ENCODE results near the gene RNF227. TPM values are rescaled to one million over a fixed set of nuclear protein-coding genes. Genes with fewer than 3 reads are reported as not detected.

The RNF227 gene
- total RNA-seq, 2 experiments from 2014 or later = 3.8 to 4.7 TPM

- H3K4me1 ChIP-seq (ENCODE audit: insufficient read depth, low read length, poor library complexity, severe bottlenecking) = peaks cover 27% of the 10 kb centered on the region
- H3K36me3 ChIP-seq (ENCODE audit: insufficient read depth, low read length) = peaks cover 39% of the 10 kb centered on the region
- H3K9me3 ChIP-seq (ENCODE audit: low read length) = no peaks in the 10 kb centered on the region
- no TSS peak for BruUV-seq (replicated peaks)
- intact Hi-C loops (cut with micrococcal nuclease; ENCODE audit: unreplicated experiment) = loop anchor here (2.0 kb wide), 1 partner anchor 17 kb away; no protein-coding TSS in a partner anchor
- CTCF ChIA-PET (ENCODE audit: unreplicated experiment) = interaction anchor here (1.1 kb wide), 1 partner anchor 10 kb away, joined by 4 read pairs; no protein-coding TSS in a partner anchor
- peak within 1 kb of the TSS; percentile 88 for H3K4me2 ChIP-seq (ENCODE audit: low read length)
- DNase-seq (ENCODE audit: low spot score) = peak; percentile 99
- H3K9me2 ChIP-seq (ENCODE audit: insufficient read depth, low read length) = no peaks in the 10 kb centered on the region
- POLR2A ChIA-PET = interaction anchor here (0.6 to 2.2 kb wide), 9 partner anchors 10 to 327 kb away, joined by 3 to 16 read pairs (median 6); partner anchors contain the start of gene RNF227
- H3K79me2 ChIP-seq (ENCODE audit: insufficient read depth, low read depth, low read length) = peaks cover 32% of the 10 kb centered on the region
- no peaks in the 10 kb centered on the region for H4K20me1 ChIP-seq (ENCODE audit: insufficient read depth, low read length)
- H3K4me3 ChIP-seq (ENCODE audit: low read depth, low read length, poor library complexity, severe bottlenecking) = peak within 1 kb of the TSS; percentile 99
- TF ChIP-seq, protein P1, sequence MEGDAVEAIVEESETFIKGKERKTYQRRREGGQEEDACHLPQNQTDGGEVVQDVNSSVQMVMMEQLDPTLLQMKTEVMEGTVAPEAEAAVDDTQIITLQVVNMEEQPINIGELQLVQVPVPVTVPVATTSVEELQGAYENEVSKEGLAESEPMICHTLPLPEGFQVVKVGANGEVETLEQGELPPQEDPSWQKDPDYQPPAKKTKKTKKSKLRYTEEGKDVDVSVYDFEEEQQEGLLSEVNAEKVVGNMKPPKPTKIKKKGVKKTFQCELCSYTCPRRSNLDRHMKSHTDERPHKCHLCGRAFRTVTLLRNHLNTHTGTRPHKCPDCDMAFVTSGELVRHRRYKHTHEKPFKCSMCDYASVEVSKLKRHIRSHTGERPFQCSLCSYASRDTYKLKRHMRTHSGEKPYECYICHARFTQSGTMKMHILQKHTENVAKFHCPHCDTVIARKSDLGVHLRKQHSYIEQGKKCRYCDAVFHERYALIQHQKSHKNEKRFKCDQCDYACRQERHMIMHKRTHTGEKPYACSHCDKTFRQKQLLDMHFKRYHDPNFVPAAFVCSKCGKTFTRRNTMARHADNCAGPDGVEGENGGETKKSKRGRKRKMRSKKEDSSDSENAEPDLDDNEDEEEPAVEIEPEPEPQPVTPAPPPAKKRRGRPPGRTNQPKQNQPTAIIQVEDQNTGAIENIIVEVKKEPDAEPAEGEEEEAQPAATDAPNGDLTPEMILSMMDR (conservative IDR thresholded peaks at IDR 0.05; ENCODE audit: low read length) = no peak
- no peak for TF ChIP-seq EZH2phosphoT487 (IDR thresholded peaks at IDR 0.05; ENCODE audit: borderline replicate concordance, low read depth, low read length)
- peak within 1 kb of the TSS; percentile 69 for H3K27ac ChIP-seq (ENCODE audit: low read depth, low read length, poor library complexity, severe bottlenecking)
- H2AFZ ChIP-seq (ENCODE audit: low read length) = peak within 1 kb of the TSS; percentile 88
These were observed 15.8 kb upstream of the RNF227 start, which contains the start of the genes CNTROB and TRAPPC1 for GRCh38 chr17:7931709-7932482. Gene CNTROB (plus strand): TSS chr17:7932206. CDS start chr17:7933080, 874 bp downstream. Gene TRAPPC1 (minus strand): TSS chr17:7931946. CDS start chr17:7931829, 117 bp downstream.

- intact Hi-C loops (cut with micrococcal nuclease; ENCODE audit: unreplicated experiment) = no loop called here
- DNase-seq (ENCODE audit: low spot score) = no peak
These were observed 14.9 kb upstream of the RNF227 start for GRCh38 chr17:7930841-7931631.

More at GRCh38 chr17:7930841-7931631, 14.9 kb upstream of the RNF227 start:
- POLR2A ChIA-PET = interaction anchor here (0.5 to 2.2 kb wide), 6 partner anchors 13 to 927 kb away, joined by 3 to 7 read pairs (median 4); partner anchors contain the start of gene RNF227
- peak overlapping the region; percentile 99 for H3K4me3 ChIP-seq (ENCODE audit: low read depth, low read length, poor library complexity, severe bottlenecking)
- H2AFZ ChIP-seq (ENCODE audit: low read length) = peak overlapping the region; percentile 74; the same call in 1 of the 2 replicates
- CTCF ChIA-PET (ENCODE audit: unreplicated experiment) = no interaction called here
- peak overlapping the region; percentile 82 for H3K4me2 ChIP-seq (ENCODE audit: low read length)
- no peaks in the 10 kb centered on the region for H3K9me2 ChIP-seq (ENCODE audit: insufficient read depth, low read length)
- peaks cover 32% of the 10 kb centered on the region for H3K79me2 ChIP-seq (ENCODE audit: insufficient read depth, low read depth, low read length)
- TF ChIP-seq EZH2phosphoT487 (IDR thresholded peaks at IDR 0.05; ENCODE audit: borderline replicate concordance, low read depth, low read length) = no peak
- TF ChIP-seq, protein P1 (conservative IDR thresholded peaks at IDR 0.05; ENCODE audit: low read length) = no peak
- H3K4me1 ChIP-seq (ENCODE audit: insufficient read depth, low read length, poor library complexity, severe bottlenecking) = peaks cover 27% of the 10 kb centered on the region
- no peaks in the 10 kb centered on the region for H4K20me1 ChIP-seq (ENCODE audit: insufficient read depth, low read length)
- BruUV-seq (replicated peaks) = TSS peak; percentile 94
- H3K36me3 ChIP-seq (ENCODE audit: insufficient read depth, low read length) = peaks cover 30% of the 10 kb centered on the region
- H3K27ac ChIP-seq (ENCODE audit: low read depth, low read length, poor library complexity, severe bottlenecking) = peak overlapping the region; percentile 39
- no peaks in the 10 kb centered on the region for H3K9me3 ChIP-seq (ENCODE audit: low read length)

Data from OCI-LY7 (cell line).